A673 (cell line): ENCODE data around the gene LIMS3.
"Not testable (repeated sequence)": the region's sequence is repeated elsewhere in the genome, so short reads cannot be mapped to it uniquely, and the experiment has no call there.

Source experiments
- CTCF ChIP-seq: fragments of 300-800, 200-600 bp; sonication (generic); conservative IDR thresholded peaks from 2 replicates; pipeline ENCODE4 v1.5.1; 2017; ENCODE audit warnings: low read depth, mild to moderate bottlenecking, antibody characterized with exemption, low read length, moderate library complexity, mixed read lengths
- EZH2 ChIP-seq: fragments of 200-600 bp; sonication (generic); IDR thresholded peaks from 2 replicates; pipeline ENCODE4 v1.6.1; 2017; ENCODE audit warnings: borderline replicate concordance, low read depth, mild to moderate bottlenecking, mixed read lengths, antibody characterized with exemption, low read length; ENCODE audit not compliant: poor library complexity, severe bottlenecking

- TF ChIP-seq CTCF, EZH2: not testable (repeated sequence)
These were observed 73.2 kb downstream of the LIMS3 start for GRCh38 chr2:109971710-109972109.
